Smooth muscle cell (in vitro differentiated cells): ENCODE data around the gene IL7R. TPM values are rescaled to one million over a fixed set of nuclear protein-coding genes. Genes with fewer than 3 reads are reported as not detected.
"Not testable (repeated sequence)": the region's sequence is repeated elsewhere in the genome, so short reads cannot be mapped to it uniquely, and the experiment has no call there.

Experiments
- DNase-seq: peaks from one replicate; lab custom pipeline; 2025; ENCODE audit not compliant: unreplicated experiment; lab: John Stamatoyannopoulos, UW
- H2AFZ ChIP-seq: fragments of 200-600 bp; sonication (generic); 2 replicates; pipeline ENCODE4 v1.6.0; 2016; ENCODE audit warnings: antibody characterized with exemption, low read depth, mild to moderate bottlenecking
- H3F3A ChIP-seq: fragments of 200-600 bp; sonication (generic); 2 replicates; pipeline ENCODE4 v1.6.0; 2017; ENCODE audit warnings: antibody characterized with exemption, low read depth
- H3K27ac ChIP-seq: fragments of 200-600 bp; sonication (generic); 2 replicates; pipeline ENCODE4 v1.5.1; 2016; ENCODE audit warnings: low read depth, mild to moderate bottlenecking
- H3K27me3 ChIP-seq: fragments of 200-600 bp; sonication (generic); 2 replicates; pipeline ENCODE4 v1.6.1; 2016; ENCODE audit warnings: low read depth, mild to moderate bottlenecking
- H3K36me3 ChIP-seq: fragments of 200-600 bp; sonication (generic); 2 replicates; pipeline ENCODE4 v1.5.1; 2016; ENCODE audit warnings: low read depth
- H3K4me1 ChIP-seq: fragments of 200-600 bp; sonication (generic); 2 replicates; pipeline ENCODE4 v1.5.1; 2016; ENCODE audit warnings: low read depth
- H3K4me2 ChIP-seq: fragments of 200-600 bp; sonication (generic); 2 replicates; pipeline ENCODE4 v1.6.0; 2016; ENCODE audit warnings: mild to moderate bottlenecking
- H3K4me3 ChIP-seq: fragments of 200-600 bp; sonication (generic); 2 replicates; pipeline ENCODE4 v1.5.1; 2016; ENCODE audit warnings: mild to moderate bottlenecking
- H3K79me2 ChIP-seq: fragments of 200-600 bp; sonication (generic); 2 replicates; pipeline ENCODE4 v1.6.0; 2016; ENCODE audit warnings: low read depth, mild to moderate bottlenecking
- H3K9ac ChIP-seq: fragments of 200-600 bp; sonication (generic); 2 replicates; pipeline ENCODE4 v1.6.0; 2016; ENCODE audit warnings: low read depth
- H3K9me3 ChIP-seq: fragments of 200-600 bp; sonication (generic); replicated peaks from 2 replicates; pipeline ENCODE4 v1.5.1; 2016; ENCODE audit warnings: low read depth
- H4K20me1 ChIP-seq: fragments of 200-600 bp; sonication (generic); 2 replicates; pipeline ENCODE4 v1.6.0; 2016; ENCODE audit warnings: low read depth
- WGBS: methylation state at CpG from one replicate; pipeline ENCODE4 v1.1.7; 2016; ENCODE audit warnings: low lambda C conversion rate; 5-methylcytosine and 5-hydroxymethylcytosine counted together
- polyA plus RNA-seq: library from polyadenylated mRNA; unstranded; fragments of >200 nt; fragmentation: Nextera tagmentation; extraction: Ambion mirVana; gene quantifications from 2 replicates; pipeline ENCODE4 v1.2.1, GENCODE V29; 2016
- total RNA-seq: library from RNA; depleted of rRNA; stranded (reverse); fragments of >200 nt; gene quantifications from 2 replicates; pipeline ENCODE4 v1.2.3, GENCODE V29; 2014
- TF ChIP-seq, protein P1 (sequence below): fragments of 200-600 bp; sonication (generic); IDR thresholded peaks from 2 replicates; pipeline ENCODE4 v1.5.1; 2017; ENCODE audit warnings: borderline replicate concordance, mild to moderate bottlenecking, antibody characterized with exemption; ENCODE audit not compliant: insufficient read depth, poor library complexity, severe bottlenecking

The IL7R gene
- total and polyA plus RNA-seq, 2 experiments from 2014 or later = 4.4 to 15.9 TPM

DNA sequence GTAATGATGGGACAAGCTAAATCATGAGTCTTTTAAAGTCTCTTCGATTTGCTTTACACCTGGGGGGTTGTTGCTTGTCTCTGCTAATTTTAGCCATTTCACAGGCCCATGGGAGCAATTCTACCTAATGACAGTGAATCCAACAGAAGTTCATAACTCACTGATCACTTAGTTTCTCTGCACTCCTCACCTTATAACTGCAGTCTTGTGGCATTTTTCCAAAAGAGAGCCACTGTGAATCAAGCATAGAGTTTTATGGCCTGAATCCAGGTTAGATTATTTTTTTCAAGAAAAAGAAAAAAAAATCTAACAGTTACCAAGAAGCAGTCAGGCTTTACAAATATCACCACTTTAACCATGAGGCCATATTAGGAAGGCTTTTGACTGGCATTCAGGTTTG is 1.5 kb upstream of the IL7R start:
- Histone ChIP-seq H3K36me3 (no peaks in the 10 kb centered on the region), H3K27ac (no peak overlapping the region), H3K4me3 (no peak overlapping the region), H3F3A (peaks cover 14% of the 10 kb centered on the region), H2AFZ (no peak overlapping the region), H3K4me1 (peaks cover 31% of the 10 kb centered on the region), H3K27me3 (no peaks in the 10 kb centered on the region), H3K9me3 (no peaks in the 10 kb centered on the region), H4K20me1 (no peaks in the 10 kb centered on the region), H3K9ac (no peak overlapping the region), H3K4me2 (no peak overlapping the region), H3K79me2 (no peaks in the 10 kb centered on the region)
- TF ChIP-seq, protein P1, sequence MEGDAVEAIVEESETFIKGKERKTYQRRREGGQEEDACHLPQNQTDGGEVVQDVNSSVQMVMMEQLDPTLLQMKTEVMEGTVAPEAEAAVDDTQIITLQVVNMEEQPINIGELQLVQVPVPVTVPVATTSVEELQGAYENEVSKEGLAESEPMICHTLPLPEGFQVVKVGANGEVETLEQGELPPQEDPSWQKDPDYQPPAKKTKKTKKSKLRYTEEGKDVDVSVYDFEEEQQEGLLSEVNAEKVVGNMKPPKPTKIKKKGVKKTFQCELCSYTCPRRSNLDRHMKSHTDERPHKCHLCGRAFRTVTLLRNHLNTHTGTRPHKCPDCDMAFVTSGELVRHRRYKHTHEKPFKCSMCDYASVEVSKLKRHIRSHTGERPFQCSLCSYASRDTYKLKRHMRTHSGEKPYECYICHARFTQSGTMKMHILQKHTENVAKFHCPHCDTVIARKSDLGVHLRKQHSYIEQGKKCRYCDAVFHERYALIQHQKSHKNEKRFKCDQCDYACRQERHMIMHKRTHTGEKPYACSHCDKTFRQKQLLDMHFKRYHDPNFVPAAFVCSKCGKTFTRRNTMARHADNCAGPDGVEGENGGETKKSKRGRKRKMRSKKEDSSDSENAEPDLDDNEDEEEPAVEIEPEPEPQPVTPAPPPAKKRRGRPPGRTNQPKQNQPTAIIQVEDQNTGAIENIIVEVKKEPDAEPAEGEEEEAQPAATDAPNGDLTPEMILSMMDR = no peak
- DNase-seq = no peak
- WGBS = 86% methylated on average over 1 of the region's 1 CpG

DNA sequence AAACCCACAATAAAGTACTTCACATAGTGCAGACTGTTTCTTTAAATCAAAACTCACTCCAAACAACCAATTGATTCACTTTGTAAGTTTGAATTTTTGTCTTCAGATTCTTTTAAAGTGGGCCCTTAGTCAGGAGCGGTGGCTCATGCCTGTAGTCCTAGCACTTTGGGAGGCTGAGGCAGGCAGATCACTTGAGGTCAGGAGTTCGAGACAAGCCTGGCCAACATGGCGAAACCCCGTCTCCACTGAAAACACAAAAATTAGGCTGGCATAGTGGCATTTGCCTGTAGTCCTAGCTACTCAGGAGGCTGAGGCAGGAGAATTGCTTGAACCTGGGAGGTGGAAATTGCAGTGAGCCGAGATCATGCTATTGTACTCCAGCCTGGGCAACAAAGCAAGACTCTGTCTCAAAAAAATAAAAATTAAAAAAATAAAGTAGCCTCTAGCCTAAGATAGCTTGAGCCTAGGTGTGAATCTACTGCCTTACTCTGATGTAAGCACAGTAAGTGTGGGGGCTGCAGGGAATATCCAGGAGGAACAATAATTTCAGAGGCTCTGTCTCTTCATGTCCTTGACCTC is 416 bp upstream of the IL7R start:
- peaks cover 16% of the 10 kb centered on the region for H3F3A ChIP-seq
- not testable (repeated sequence) for H3K4me3 ChIP-seq, H3K9ac ChIP-seq, DNase-seq, H3K36me3 ChIP-seq, H3K27me3 ChIP-seq, H3K9me3 ChIP-seq, H3K79me2 ChIP-seq, H4K20me1 ChIP-seq
- H3K4me2 ChIP-seq = peak overlapping the region; percentile 79
- H2AFZ ChIP-seq = peak overlapping the region; percentile 23
- H3K4me1 ChIP-seq = peaks cover 31% of the 10 kb centered on the region
- H3K27ac ChIP-seq = peak overlapping the region; percentile 88
- 98% methylated on average over 5 of the region's 5 CpGs for WGBS

DNA sequence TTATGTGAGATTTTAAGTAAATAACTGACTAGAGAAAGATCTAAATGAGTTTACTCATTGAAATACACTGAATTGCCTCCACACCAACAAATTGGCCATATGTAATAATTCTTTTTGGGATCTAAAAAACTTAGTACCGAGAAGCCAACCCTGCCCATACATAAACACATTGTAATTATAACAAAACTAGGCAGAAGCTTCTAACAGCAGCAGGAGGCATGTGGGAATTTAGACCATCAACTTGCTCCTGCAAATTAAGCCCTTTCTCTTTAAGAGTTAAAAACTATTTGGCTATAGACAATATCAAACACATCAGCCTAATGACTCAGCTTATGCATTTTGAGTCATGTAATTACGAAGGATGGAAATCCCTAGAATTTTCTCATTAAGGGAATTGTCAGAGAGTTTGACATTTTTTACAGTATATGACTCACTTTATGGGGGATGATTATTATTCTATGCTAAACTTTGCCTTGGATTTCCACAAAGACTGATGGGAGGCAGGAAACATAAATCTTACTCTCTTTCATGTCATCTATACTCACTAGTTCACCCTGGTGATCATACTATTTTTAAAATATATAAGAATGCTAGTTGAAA is 1.0 kb downstream of the IL7R start:
- Histone ChIP-seq H3K4me3 (peak overlapping the region; percentile 11), H3K9ac (peak overlapping the region; percentile 75)
- 28% methylated on average over 2 of the region's 2 CpGs for WGBS

DNA sequence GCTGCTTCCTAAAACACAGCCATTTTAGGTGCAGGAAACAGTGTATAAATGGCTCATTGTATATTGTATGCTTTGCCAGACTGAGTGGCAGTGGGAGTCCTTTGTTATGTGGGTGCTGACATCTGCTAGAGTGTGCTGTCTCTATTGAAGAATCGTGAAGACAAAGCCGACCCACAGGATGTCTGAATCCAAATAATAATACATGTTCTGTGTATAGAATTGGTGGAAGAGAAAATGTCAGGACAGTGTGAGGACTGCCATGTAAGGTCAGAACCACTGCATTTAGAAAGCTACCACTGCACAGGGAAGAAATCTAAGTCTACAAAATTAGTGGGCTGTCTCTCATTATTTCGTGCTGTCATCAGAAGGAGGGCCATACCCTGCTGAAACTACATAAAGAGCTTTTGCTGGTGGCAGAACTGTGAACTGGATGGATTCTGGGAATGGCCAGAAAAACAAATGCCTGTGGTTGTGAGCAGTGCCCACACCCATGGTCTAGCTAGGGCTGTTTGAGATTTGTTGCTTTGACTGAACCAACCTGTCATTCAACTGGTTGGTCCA is 2.5 kb downstream of the IL7R start:
- no peaks in the 10 kb centered on the region for H3K79me2 ChIP-seq
- H4K20me1 ChIP-seq = no peaks in the 10 kb centered on the region
- peaks cover 16% of the 10 kb centered on the region for H3F3A ChIP-seq
- H3K4me1 ChIP-seq = peaks cover 31% of the 10 kb centered on the region
- H2AFZ ChIP-seq = peak overlapping the region; percentile 30
- no peaks in the 10 kb centered on the region for H3K9me3 ChIP-seq
- 40% methylated on average over 3 of the region's 3 CpGs for WGBS
- H3K9ac ChIP-seq = peak overlapping the region; percentile 14
- H3K27ac ChIP-seq = peak overlapping the region; percentile 88
- DNase-seq = no peak
- no peak overlapping the region for H3K4me3 ChIP-seq
- H3K27me3 ChIP-seq = no peaks in the 10 kb centered on the region
- peak overlapping the region; percentile 79 for H3K4me2 ChIP-seq
- H3K36me3 ChIP-seq = peaks cover 2% of the 10 kb centered on the region
- TF ChIP-seq, protein P1 = no peak

More for the DNA sequence above, 1.0 kb downstream of the IL7R start:
- Histone ChIP-seq H3K4me1 (peaks cover 31% of the 10 kb centered on the region), H4K20me1 (no peaks in the 10 kb centered on the region), H2AFZ (no peak overlapping the region), H3K36me3 (no peaks in the 10 kb centered on the region), H3K79me2 (no peaks in the 10 kb centered on the region), H3K27me3 (no peaks in the 10 kb centered on the region), H3K9me3 (no peaks in the 10 kb centered on the region), H3K27ac (peak overlapping the region; percentile 88), H3K4me2 (peak overlapping the region; percentile 79), H3F3A (peaks cover 16% of the 10 kb centered on the region)
- no peak for DNase-seq
- TF ChIP-seq, protein P1 = no peak
